ENCODE measurements around the gene HNRNPA1. TPM values are rescaled to one million over a fixed set of nuclear protein-coding genes. Genes with fewer than 3 reads are reported as not detected.
"Not testable (repeated sequence)": the region's sequence is repeated elsewhere in the genome, so short reads cannot be mapped to it uniquely, and the experiment has no call there.

Gene HNRNPA1
- total and polyA plus RNA-seq, 7 donors, result 318 to 1,311 (median 594) TPM

DNA sequence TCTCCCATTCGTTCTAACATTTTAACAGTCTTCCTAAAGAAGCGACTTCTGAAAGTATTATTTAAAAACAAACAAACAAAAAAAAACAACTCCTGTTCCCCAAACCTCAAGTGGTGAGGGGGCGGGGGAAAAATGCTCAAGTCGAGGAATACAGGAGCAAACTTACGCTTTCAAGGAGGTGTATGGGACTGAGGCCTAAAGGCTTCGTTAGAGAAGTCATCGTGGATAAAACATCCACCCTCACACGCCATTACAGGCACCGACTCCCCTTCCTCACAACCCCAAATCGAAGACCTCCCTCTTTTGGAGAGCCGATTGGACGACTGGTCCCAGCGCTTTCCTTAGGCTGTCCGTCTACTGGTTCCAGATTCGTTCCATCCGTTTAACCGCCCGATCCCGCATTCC is 1.3 kb upstream of the HNRNPA1 start:
- no peaks in the 10 kb centered on the region for H3K27me3 ChIP-seq
- H3K4me3 ChIP-seq, result peak overlapping the region; percentile 57 to 81 (median 72)
- H3K9me3 ChIP-seq, result no peaks in the 10 kb centered on the region
- no peak for DNase-seq
- intact Hi-C loops (cut with DNase I), result no loop called here
- peaks cover 18 to 28% (median 22%) of the 10 kb centered on the region in 4 donors for H3K36me3 ChIP-seq
- WGBS, 2 donors, result 0 to 1% methylated on average over 19 of the region's 19 CpGs
- TF ChIP-seq EP300 (IDR thresholded peaks at IDR 0.05) (no peak), POLR2AphosphoS5 (IDR thresholded peaks at IDR 0.05) (no peak), POLR2A (IDR thresholded peaks at IDR 0.05) (no peak)
- TF ChIP-seq, protein P1, sequence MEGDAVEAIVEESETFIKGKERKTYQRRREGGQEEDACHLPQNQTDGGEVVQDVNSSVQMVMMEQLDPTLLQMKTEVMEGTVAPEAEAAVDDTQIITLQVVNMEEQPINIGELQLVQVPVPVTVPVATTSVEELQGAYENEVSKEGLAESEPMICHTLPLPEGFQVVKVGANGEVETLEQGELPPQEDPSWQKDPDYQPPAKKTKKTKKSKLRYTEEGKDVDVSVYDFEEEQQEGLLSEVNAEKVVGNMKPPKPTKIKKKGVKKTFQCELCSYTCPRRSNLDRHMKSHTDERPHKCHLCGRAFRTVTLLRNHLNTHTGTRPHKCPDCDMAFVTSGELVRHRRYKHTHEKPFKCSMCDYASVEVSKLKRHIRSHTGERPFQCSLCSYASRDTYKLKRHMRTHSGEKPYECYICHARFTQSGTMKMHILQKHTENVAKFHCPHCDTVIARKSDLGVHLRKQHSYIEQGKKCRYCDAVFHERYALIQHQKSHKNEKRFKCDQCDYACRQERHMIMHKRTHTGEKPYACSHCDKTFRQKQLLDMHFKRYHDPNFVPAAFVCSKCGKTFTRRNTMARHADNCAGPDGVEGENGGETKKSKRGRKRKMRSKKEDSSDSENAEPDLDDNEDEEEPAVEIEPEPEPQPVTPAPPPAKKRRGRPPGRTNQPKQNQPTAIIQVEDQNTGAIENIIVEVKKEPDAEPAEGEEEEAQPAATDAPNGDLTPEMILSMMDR (IDR thresholded peaks at IDR 0.05), result no peak
- peaks cover 0 to 51% (median 50%) of the 10 kb centered on the region in 4 donors for H3K4me1 ChIP-seq
- peak overlapping the region; percentile 84 to 96 (median 94) for H3K27ac ChIP-seq

DNA sequence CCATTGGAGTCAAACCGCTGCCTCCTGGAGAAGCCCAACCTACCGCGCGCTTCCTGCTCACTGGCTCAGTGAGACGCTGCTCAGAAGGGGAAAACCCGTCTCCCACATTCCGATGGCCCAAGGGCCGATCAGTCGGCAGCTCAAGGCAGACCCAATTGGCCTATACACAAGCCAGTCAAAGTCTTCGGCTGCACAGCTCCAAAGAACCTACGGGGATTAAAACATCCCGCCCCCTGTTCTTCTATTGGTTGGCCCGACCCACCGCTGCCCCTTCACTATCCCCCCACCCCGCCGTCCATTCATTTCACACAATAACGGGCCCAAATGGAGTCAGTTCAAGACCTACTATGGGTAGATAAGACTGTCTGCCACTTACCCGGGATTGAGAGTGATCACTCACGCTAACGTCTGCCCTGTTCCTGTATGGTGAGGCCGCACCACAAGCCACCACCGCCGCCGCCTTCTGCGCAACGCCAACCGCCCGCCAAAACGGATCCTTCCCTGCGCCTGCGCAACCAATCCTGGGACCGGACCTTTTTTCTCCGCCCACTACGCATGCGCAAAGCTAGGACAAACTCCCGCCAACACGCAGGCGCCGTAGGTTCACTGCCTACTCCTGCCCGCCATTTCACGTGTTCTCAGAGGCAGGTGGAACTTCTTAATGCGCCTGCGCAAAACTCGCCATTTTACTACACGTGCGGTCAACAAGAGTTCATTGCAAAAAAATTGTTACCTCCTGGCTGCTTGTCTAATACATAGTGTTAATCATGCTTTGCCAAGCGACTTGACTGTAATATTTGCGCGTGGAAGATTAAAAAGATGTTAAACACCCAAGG is 676 bp upstream of the HNRNPA1 start, which contains the start of gene CBX5:
TSS of gene CBX5 (minus strand) at position 491 of the 836 bp plus-strand sequence. CDS start 22,472 bp downstream, outside the sequence.
- intact Hi-C loops (cut with DNase I), result loop anchor here (2.0 kb wide), 1 partner anchor 45 kb away; the partner anchor contains the start of gene COPZ1
- DNase-seq, result peak; percentile 100
- peak within 1 kb of the TSS; percentile 68 to 81 (median 78) for H3K4me3 ChIP-seq
- H3K4me1 ChIP-seq, result peaks cover 0 to 57% (median 55%) of the 10 kb centered on the region in 4 donors
- H3K27me3 ChIP-seq, result no peaks in the 10 kb centered on the region
- no peaks in the 10 kb centered on the region for H3K9me3 ChIP-seq
- peak within 1 kb of the TSS; percentile 84 to 96 (median 94) for H3K27ac ChIP-seq
- peaks cover 18 to 33% (median 22%) of the 10 kb centered on the region in 4 donors for H3K36me3 ChIP-seq
- TF ChIP-seq POLR2A (IDR thresholded peaks at IDR 0.05), result peak; percentile 68 to 71
- TF ChIP-seq EP300 (IDR thresholded peaks at IDR 0.05), result peak in 1 of 4 donors; percentile 42
- peak; percentile 79 to 96 (median 84) for TF ChIP-seq POLR2AphosphoS5 (IDR thresholded peaks at IDR 0.05)
- TF ChIP-seq, protein P1 (IDR thresholded peaks at IDR 0.05), result no peak
- 0% methylated on average over 49 of the region's 49 CpGs for WGBS, 2 donors

DNA sequence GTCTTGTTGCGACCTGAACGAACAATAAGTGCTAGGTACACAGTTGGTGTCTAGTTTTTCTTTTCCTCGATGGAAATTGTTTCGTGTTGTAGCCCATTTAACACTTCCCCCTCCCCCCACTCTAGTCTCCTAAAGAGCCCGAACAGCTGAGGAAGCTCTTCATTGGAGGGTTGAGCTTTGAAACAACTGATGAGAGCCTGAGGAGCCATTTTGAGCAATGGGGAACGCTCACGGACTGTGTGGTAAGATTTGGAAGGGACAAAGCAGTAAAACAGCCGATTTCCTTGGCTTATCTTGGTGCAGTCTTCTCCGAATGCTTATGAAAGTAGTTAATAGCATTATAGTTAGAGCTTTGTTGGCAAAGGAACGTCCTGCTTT is 724 bp downstream of the HNRNPA1 start:
- peak overlapping the region; percentile 84 to 96 (median 94) for H3K27ac ChIP-seq
- not testable (repeated sequence) for H3K27me3 ChIP-seq, DNase-seq, H3K9me3 ChIP-seq
- 0% methylated on average over 10 of the region's 10 CpGs for WGBS, 2 donors
- H3K4me3 ChIP-seq, result peak overlapping the region; percentile 68 to 81 (median 78)
- H3K4me1 ChIP-seq, result peaks cover 0 to 68% (median 66%) of the 10 kb centered on the region in 4 donors
- peaks cover 18 to 47% (median 33%) of the 10 kb centered on the region in 4 donors for H3K36me3 ChIP-seq
- intact Hi-C loops (cut with DNase I), result loop anchor here (2.0 kb wide), 1 partner anchor 44 kb away; the partner anchor contains the start of gene COPZ1

DNA sequence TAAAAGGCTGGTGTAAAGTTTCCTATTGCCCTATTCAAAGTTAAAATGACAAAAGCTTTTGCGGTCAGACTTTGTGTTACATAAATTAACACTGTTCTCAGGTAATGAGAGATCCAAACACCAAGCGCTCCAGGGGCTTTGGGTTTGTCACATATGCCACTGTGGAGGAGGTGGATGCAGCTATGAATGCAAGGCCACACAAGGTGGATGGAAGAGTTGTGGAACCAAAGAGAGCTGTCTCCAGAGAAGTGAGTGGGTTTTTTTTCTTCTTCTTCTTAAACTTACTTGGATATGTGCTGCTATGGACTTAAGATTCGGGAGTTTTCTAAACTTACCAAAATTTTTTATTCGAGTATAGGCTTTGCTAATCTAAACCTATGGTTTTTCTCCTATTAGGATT is 1.2 kb downstream of the HNRNPA1 start:
- H3K27me3 ChIP-seq, DNase-seq, H3K9me3 ChIP-seq: not testable (repeated sequence)
- 2 to 7% methylated on average over 4 of the region's 4 CpGs for WGBS, 2 donors
- Histone ChIP-seq H3K4me3 (peak overlapping the region; percentile 68 to 81 (median 78)), H3K4me1 (peaks cover 0 to 71% (median 66%) of the 10 kb centered on the region in 4 donors), H3K36me3 (peaks cover 18 to 51% (median 37%) of the 10 kb centered on the region in 4 donors), H3K27ac (peak overlapping the region; percentile 84 to 96 (median 94))
- intact Hi-C loops (cut with DNase I), result loop anchor here (2.0 kb wide), 1 partner anchor 43 kb away; the partner anchor contains the start of gene COPZ1

DNA sequence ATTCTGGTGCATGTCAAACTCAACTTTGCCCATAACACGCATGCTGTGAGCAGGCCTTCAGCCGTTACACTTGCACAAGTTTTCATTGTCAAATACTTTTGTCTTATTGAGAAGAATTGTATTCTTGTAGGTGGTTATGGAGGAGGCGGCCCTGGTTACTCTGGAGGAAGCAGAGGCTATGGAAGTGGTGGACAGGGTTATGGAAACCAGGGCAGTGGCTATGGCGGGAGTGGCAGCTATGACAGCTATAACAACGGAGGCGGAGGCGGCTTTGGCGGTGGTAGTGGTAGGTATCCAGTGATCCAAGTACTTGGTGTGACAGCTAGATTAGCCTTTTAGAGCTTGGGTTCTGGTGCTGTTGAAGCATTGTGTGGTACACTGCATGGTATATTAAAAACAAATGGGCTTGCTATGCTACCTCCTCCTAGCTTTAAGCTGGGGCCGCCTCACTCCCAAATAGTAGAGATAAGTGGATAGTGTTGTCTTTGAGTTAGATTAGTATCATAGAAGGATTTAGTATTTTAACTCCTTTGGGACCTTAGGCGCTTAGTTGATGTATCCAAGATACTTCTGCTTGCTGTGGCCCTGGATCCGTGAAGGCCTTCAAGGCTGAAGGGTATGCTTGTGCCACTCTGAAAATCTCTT is 2.5 kb downstream of the HNRNPA1 start:
- DNase-seq, result no peak
- peak overlapping the region in 2 of 4 donors; percentile 1 to 68 for H3K4me3 ChIP-seq
- peaks cover 0 to 63% (median 58%) of the 10 kb centered on the region in 4 donors for H3K4me1 ChIP-seq
- H3K27me3 ChIP-seq, result no peaks in the 10 kb centered on the region
- TF ChIP-seq POLR2A (IDR thresholded peaks at IDR 0.05), result no peak
- H3K27ac ChIP-seq, result peak overlapping the region in 2 of 4 donors; percentile 93 to 94
- H3K36me3 ChIP-seq, result peaks cover 18 to 65% (median 49%) of the 10 kb centered on the region in 4 donors
- WGBS, 2 donors, result 8 to 37% methylated on average over 11 of the region's 11 CpGs
- H3K9me3 ChIP-seq, result no peaks in the 10 kb centered on the region
- intact Hi-C loops (cut with DNase I), result no loop called here

DNA sequence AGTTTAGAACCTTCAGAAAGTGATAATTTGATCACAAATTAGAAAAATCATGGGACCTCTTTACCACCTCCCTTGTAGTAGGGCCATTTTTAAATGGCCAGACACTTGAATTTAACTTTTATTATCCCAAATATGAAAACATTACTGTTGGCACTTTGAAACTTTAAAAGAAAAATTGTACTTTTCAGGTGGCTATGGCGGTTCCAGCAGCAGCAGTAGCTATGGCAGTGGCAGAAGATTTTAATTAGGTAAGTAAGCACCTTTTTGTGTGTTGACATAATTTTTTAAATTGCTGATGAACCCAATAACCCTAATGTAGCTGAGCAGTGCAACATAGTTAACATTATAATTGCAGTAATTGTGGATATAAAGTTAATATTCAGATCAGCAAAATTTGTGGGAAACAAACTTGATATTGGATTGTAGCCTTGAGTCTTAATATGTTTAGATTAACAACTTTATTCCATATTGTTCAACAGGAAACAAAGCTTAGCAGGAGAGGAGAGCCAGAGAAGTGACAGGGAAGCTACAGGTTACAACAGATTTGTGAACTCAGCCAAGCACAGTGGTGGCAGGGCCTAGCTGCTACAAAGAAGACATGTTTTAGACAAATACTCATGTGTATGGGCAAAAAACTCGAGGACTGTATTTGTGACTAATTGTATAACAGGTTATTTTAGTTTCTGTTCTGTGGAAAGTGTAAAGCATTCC is 3.7 kb downstream of the HNRNPA1 start:
- Histone ChIP-seq H3K27ac (peak overlapping the region in 1 of 4 donors; percentile 1), H3K36me3 (peaks cover 18 to 77% (median 49%) of the 10 kb centered on the region in 4 donors), H3K4me1 (peaks cover 0 to 51% (median 47%) of the 10 kb centered on the region in 4 donors)
- WGBS, 2 donors, result 16 to 40% methylated on average over 1 of the region's 2 CpGs
- H3K27me3 ChIP-seq; H3K4me3 ChIP-seq; intact Hi-C loops (cut with DNase I); H3K9me3 ChIP-seq; DNase-seq: not testable (repeated sequence)

All from sigmoid colon (tissue), 7 donors.